ENCODE data around the gene AFM. TPM values are rescaled to one million over a fixed set of nuclear protein-coding genes. Genes with fewer than 3 reads are reported as not detected.

Gene AFM
- total and polyA plus RNA-seq, 2 donors (not counting 1 experiment from before 2014, with no cell fraction given), result not detected

DNA sequence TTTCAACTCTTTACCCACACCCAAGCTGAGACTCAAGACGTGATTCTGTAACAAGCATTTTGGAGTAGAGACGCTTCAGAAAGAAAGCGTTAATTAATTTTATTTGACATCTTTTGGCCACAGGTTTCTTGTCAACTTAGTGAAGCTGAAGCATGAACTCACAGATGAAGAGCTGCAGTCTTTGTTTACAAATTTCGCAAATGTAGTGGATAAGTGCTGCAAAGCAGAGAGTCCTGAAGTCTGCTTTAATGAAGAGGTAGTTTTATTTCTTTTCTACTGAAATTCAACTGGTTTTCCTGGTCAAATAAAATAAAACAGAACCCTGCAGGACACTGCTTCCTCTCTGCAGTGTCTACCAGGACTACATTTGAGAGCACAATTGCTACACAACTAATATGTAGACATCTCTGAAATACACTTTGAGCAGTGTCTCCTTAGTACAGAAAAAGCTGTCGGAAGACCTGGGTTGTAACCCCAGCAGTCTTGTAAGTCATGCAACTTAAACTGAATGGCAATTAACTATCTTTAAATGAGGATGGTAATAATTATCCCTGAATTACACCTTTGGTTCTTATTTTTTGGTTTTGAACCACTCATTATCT lies 20.2 kb downstream of the AFM start:
- H3K4me1 Mint-ChIP-seq, result no peaks in the 10 kb centered on the region
- no peak overlapping the region for H3K4me2 ChIP-seq (replicated peaks; ENCODE audit: low read depth, low read length, poor library complexity, severe bottlenecking)
- 83% methylated on average over 1 of the region's 5 CpGs for WGBS (ENCODE audit: insufficient coverage)
- H3K27me3 ChIP-seq (replicated peaks in 1 of 4; ENCODE audit: control extremely low read depth in 1 of 4, control insufficient read depth in 3 of 4, insufficient read depth in 4 of 4, low read length in 3 of 4), result no peaks in the 10 kb centered on the region
- no peak for TF ChIP-seq EZH2 (IDR thresholded peaks at IDR 0.05; ENCODE audit: borderline replicate concordance, insufficient read depth, low read depth, low read length, poor library complexity, severe bottlenecking)
- TF ChIP-seq, protein P1, sequence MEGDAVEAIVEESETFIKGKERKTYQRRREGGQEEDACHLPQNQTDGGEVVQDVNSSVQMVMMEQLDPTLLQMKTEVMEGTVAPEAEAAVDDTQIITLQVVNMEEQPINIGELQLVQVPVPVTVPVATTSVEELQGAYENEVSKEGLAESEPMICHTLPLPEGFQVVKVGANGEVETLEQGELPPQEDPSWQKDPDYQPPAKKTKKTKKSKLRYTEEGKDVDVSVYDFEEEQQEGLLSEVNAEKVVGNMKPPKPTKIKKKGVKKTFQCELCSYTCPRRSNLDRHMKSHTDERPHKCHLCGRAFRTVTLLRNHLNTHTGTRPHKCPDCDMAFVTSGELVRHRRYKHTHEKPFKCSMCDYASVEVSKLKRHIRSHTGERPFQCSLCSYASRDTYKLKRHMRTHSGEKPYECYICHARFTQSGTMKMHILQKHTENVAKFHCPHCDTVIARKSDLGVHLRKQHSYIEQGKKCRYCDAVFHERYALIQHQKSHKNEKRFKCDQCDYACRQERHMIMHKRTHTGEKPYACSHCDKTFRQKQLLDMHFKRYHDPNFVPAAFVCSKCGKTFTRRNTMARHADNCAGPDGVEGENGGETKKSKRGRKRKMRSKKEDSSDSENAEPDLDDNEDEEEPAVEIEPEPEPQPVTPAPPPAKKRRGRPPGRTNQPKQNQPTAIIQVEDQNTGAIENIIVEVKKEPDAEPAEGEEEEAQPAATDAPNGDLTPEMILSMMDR (IDR thresholded peaks at IDR 0.05), result no peak
- no peaks in the 10 kb centered on the region for H3K4me1 ChIP-seq (ENCODE audit: control insufficient read depth in 2 of 2, insufficient read depth in 2 of 2, low read length in 2 of 2)
- H3K27ac Mint-ChIP-seq, result no peak overlapping the region
- no peaks in the 10 kb centered on the region for H3K9me3 Mint-ChIP-seq (ENCODE audit: insufficient read depth)
- H3K27me3 Mint-ChIP-seq, result peaks cover 6% of the 10 kb centered on the region
- H3K79me2 ChIP-seq (ENCODE audit: control insufficient read depth, insufficient read depth, low read length), result no peaks in the 10 kb centered on the region
- H2AFZ ChIP-seq (ENCODE audit: insufficient read depth, low read depth, low read length, poor library complexity, severe bottlenecking), result no peak overlapping the region
- ChIA-PET POLR2A (no interaction called here), CTCF (no interaction called here)
- H3K27ac ChIP-seq (ENCODE audit: low read length in 2 of 2), result no peak overlapping the region
- no peak overlapping the region for H3K4me3 ChIP-seq (ENCODE audit: control extremely low read depth in 1 of 5, extremely low read depth in 1 of 5, insufficient read depth in 1 of 5, low read depth in 2 of 5, low read length in 4 of 5)
- H3K9ac ChIP-seq (ENCODE audit: low read length), result no peak overlapping the region
- ATAC-seq (ENCODE audit: low read depth) (no peak), DNase-seq (no peak)
- H4K20me1 ChIP-seq (ENCODE audit: control insufficient read depth, insufficient read depth, low read length, poor library complexity, severe bottlenecking), result no peaks in the 10 kb centered on the region
- intact Hi-C loops (cut with micrococcal nuclease), result no loop called here
- H3K4me3 Mint-ChIP-seq, result no peak overlapping the region
- peaks cover 0 to 2% (median 0%) of the 10 kb centered on the region in 3 donors for H3K9me3 ChIP-seq (ENCODE audit: control extremely low read depth in 1 of 3, control insufficient read depth in 2 of 3, insufficient read depth in 1 of 3, low read length in 2 of 3)
- no peaks in the 10 kb centered on the region for H3K36me3 ChIP-seq (replicated peaks in 1 of 2; ENCODE audit: control extremely low read depth in 1 of 2, control insufficient read depth in 1 of 2, extremely low read depth in 1 of 2, insufficient read depth in 2 of 2, low read length in 1 of 2)

DNA sequence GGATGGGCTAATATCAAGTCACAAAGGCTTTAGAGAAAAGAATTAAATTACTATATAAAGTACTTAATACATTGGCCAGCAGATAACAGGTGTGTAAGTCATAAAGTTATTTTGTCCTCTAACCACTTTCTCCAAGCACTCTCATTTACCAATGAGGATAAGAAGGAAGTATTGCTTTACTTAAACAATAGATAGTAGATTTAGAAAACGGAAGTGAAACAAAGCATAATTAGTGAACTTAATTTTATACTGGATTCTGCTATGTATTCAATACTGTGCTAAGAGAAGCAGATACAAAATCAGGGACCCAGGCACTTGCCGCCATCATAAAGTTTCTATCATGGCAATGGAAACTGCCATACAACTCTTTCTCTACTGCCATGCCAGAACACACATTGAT lies 24.0 kb downstream of the AFM start:
- Histone ChIP-seq H3K27me3 (replicated peaks in 1 of 4; ENCODE audit: control extremely low read depth in 1 of 4, control insufficient read depth in 3 of 4, insufficient read depth in 4 of 4, low read length in 3 of 4) (no peaks in the 10 kb centered on the region), H3K27ac (ENCODE audit: low read length in 2 of 2) (no peak overlapping the region), H4K20me1 (ENCODE audit: control insufficient read depth, insufficient read depth, low read length, poor library complexity, severe bottlenecking) (no peaks in the 10 kb centered on the region), H3K4me1 (ENCODE audit: control insufficient read depth in 2 of 2, insufficient read depth in 2 of 2, low read length in 2 of 2) (no peaks in the 10 kb centered on the region), H3K9me3 (ENCODE audit: control extremely low read depth in 1 of 3, control insufficient read depth in 2 of 3, insufficient read depth in 1 of 3, low read length in 2 of 3) (peaks cover 0 to 2% (median 0%) of the 10 kb centered on the region in 3 donors), H3K79me2 (ENCODE audit: control insufficient read depth, insufficient read depth, low read length) (no peaks in the 10 kb centered on the region), H2AFZ (ENCODE audit: insufficient read depth, low read depth, low read length, poor library complexity, severe bottlenecking) (no peak overlapping the region), H3K36me3 (replicated peaks in 1 of 2; ENCODE audit: control extremely low read depth in 1 of 2, control insufficient read depth in 1 of 2, extremely low read depth in 1 of 2, insufficient read depth in 2 of 2, low read length in 1 of 2) (no peaks in the 10 kb centered on the region), H3K9ac (ENCODE audit: low read length) (no peak overlapping the region), H3K4me2 (replicated peaks; ENCODE audit: low read depth, low read length, poor library complexity, severe bottlenecking) (no peak overlapping the region), H3K4me3 (ENCODE audit: control extremely low read depth in 1 of 5, extremely low read depth in 1 of 5, insufficient read depth in 1 of 5, low read depth in 2 of 5, low read length in 4 of 5) (no peak overlapping the region)
- TF ChIP-seq EZH2 (IDR thresholded peaks at IDR 0.05; ENCODE audit: borderline replicate concordance, insufficient read depth, low read depth, low read length, poor library complexity, severe bottlenecking), result no peak
- TF ChIP-seq, protein P1 (IDR thresholded peaks at IDR 0.05), result no peak
- H3K4me1 Mint-ChIP-seq, result no peaks in the 10 kb centered on the region
- peaks cover 13% of the 10 kb centered on the region for H3K27me3 Mint-ChIP-seq
- H3K4me3 Mint-ChIP-seq, result no peak overlapping the region
- no peak overlapping the region for H3K27ac Mint-ChIP-seq
- no CpG with 5 or more reads among the region's 2 CpGs for WGBS (ENCODE audit: insufficient coverage)
- POLR2A ChIA-PET, result no interaction called here
- no peak for ATAC-seq (ENCODE audit: low read depth)
- intact Hi-C loops (cut with micrococcal nuclease), result no loop called here
- no peaks in the 10 kb centered on the region for H3K9me3 Mint-ChIP-seq (ENCODE audit: insufficient read depth)
- DNase-seq, result no peak
- CTCF ChIA-PET, result no interaction called here
